Measurements from ENCODE around the gene SPRR2F.

GRCh38 chr1:153099461-153100045 lies 13.8 kb downstream of the SPRR2F start:
- TF ChIP-seq, protein P1, sequence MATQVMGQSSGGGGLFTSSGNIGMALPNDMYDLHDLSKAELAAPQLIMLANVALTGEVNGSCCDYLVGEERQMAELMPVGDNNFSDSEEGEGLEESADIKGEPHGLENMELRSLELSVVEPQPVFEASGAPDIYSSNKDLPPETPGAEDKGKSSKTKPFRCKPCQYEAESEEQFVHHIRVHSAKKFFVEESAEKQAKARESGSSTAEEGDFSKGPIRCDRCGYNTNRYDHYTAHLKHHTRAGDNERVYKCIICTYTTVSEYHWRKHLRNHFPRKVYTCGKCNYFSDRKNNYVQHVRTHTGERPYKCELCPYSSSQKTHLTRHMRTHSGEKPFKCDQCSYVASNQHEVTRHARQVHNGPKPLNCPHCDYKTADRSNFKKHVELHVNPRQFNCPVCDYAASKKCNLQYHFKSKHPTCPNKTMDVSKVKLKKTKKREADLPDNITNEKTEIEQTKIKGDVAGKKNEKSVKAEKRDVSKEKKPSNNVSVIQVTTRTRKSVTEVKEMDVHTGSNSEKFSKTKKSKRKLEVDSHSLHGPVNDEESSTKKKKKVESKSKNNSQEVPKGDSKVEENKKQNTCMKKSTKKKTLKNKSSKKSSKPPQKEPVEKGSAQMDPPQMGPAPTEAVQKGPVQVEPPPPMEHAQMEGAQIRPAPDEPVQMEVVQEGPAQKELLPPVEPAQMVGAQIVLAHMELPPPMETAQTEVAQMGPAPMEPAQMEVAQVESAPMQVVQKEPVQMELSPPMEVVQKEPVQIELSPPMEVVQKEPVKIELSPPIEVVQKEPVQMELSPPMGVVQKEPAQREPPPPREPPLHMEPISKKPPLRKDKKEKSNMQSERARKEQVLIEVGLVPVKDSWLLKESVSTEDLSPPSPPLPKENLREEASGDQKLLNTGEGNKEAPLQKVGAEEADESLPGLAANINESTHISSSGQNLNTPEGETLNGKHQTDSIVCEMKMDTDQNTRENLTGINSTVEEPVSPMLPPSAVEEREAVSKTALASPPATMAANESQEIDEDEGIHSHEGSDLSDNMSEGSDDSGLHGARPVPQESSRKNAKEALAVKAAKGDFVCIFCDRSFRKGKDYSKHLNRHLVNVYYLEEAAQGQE (IDR thresholded peaks at IDR 0.05; ENCODE audit: unreplicated experiment), result no peak
- TF ChIP-seq ZNF114 (CRISPR knock-in tag; IDR thresholded peaks at IDR 0.05) (no peak), EZH2 (IDR thresholded peaks at IDR 0.05; ENCODE audit: low read depth, unreplicated experiment) (no peak), POLR2AphosphoS5 (IDR thresholded peaks at IDR 0.05; ENCODE audit: low read depth) (no peak), JUNB (IDR thresholded peaks at IDR 0.05; ENCODE audit: unreplicated experiment) (no peak), ETS1 (IDR thresholded peaks at IDR 0.05) (no peak)
- TF ChIP-seq, protein P2, sequence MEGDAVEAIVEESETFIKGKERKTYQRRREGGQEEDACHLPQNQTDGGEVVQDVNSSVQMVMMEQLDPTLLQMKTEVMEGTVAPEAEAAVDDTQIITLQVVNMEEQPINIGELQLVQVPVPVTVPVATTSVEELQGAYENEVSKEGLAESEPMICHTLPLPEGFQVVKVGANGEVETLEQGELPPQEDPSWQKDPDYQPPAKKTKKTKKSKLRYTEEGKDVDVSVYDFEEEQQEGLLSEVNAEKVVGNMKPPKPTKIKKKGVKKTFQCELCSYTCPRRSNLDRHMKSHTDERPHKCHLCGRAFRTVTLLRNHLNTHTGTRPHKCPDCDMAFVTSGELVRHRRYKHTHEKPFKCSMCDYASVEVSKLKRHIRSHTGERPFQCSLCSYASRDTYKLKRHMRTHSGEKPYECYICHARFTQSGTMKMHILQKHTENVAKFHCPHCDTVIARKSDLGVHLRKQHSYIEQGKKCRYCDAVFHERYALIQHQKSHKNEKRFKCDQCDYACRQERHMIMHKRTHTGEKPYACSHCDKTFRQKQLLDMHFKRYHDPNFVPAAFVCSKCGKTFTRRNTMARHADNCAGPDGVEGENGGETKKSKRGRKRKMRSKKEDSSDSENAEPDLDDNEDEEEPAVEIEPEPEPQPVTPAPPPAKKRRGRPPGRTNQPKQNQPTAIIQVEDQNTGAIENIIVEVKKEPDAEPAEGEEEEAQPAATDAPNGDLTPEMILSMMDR (conservative IDR thresholded peaks at IDR 0.05; ENCODE audit: low read depth in 2 of 2), result no peak

All from GM23338 (cell line).